SK-N-SH (cell line): ENCODE measurements around the gene TCF15. TPM values are rescaled to one million over a fixed set of nuclear protein-coding genes. Genes with fewer than 3 reads are reported as not detected.

Experiments used
- CTCF ChIA-PET: fragments of 300-600, 350-600 bp; formaldehyde crosslinking; extraction: SDS; loops from one replicate; lab custom pipeline; 2021; lab: Yijun Ruan, JAX
- POLR2A ChIA-PET: fragments of 350-600 bp; sonication (Branson Sonifier 250); formaldehyde crosslinking; extraction: SDS; loops from one replicate; lab custom pipeline; 2020; ENCODE audit warnings: antibody characterized with exemption, inconsistent platforms; lab: Yijun Ruan, JAX
- DNase-seq: peaks from one replicate; pipeline ENCODE4 v3.0.0; 2012
- H2AFZ ChIP-seq: fragments of 200-600 bp; sonication (generic); 2 replicates; pipeline ENCODE4 v1.8.1; 2016; ENCODE audit warnings: antibody characterized with exemption, mild to moderate bottlenecking, low read depth
- H3F3A ChIP-seq: fragments of 200-600 bp; sonication (generic); replicated peaks from 2 replicates; pipeline ENCODE3; 2016; ENCODE audit warnings: antibody characterized with exemption, mild to moderate bottlenecking; ENCODE audit not compliant: insufficient read depth
- H3K27ac ChIP-seq, 2 experiments: fragments of 200-500 bp in 1 of 2; fragments of 200-600 bp in 1 of 2; sonication (Bioruptor generic) in 1 of 2; sonication (generic), shearing (Covaris generic) in 1 of 2; 2 replicates each; pipeline versions ENCODE4 v1.5.1 to v1.6.1; 2014 to 2016; ENCODE audit warnings: low read depth in 2 of 2, inconsistent platforms in 1 of 2, low read length in 1 of 2, mild to moderate bottlenecking in 1 of 2, mixed read lengths in 1 of 2
- H3K27me3 ChIP-seq: fragments of 200-600 bp; sonication (generic), shearing (Covaris generic); 2 replicates; pipeline ENCODE4 v1.6.1; 2016; ENCODE audit warnings: mixed run types; ENCODE audit not compliant: insufficient read depth
- H3K36me3 ChIP-seq, 2 experiments: fragments of 200-500 bp in 1 of 2; fragments of 200-600 bp in 1 of 2; sonication (Bioruptor generic) in 1 of 2; sonication (generic) in 1 of 2; replicated peaks in 1 of 2; 2 replicates each; pipeline versions ENCODE3 to v1.5.1; 2014 to 2016; ENCODE audit warnings: low read length in 1 of 2, mild to moderate bottlenecking in 1 of 2; ENCODE audit not compliant: insufficient read depth in 2 of 2, control insufficient read depth in 1 of 2
- H3K4me1 ChIP-seq, 2 experiments: fragments of 200-500 bp in 1 of 2; fragments of 200-600 bp in 1 of 2; sonication (Bioruptor generic) in 1 of 2; sonication (generic), shearing (Covaris generic) in 1 of 2; 2 replicates each; pipeline versions ENCODE4 v1.5.1 to v1.6.1; 2014 to 2016; ENCODE audit warnings: low read depth in 1 of 2, low read length in 1 of 2, mixed run types in 1 of 2; ENCODE audit not compliant: insufficient read depth in 2 of 2, control insufficient read depth in 1 of 2
- H3K4me2 ChIP-seq: fragments of 200-600 bp; sonication (generic), shearing (Covaris generic); 2 replicates; pipeline ENCODE4 v1.6.1; 2017; ENCODE audit warnings: mixed run types
- H3K4me3 ChIP-seq, 2 experiments: fragments of 200-500 bp in 1 of 2; fragments of 200-600 bp in 1 of 2; sonication (Bioruptor generic) in 1 of 2; sonication (generic), shearing (Covaris generic) in 1 of 2; 2 replicates each; pipeline versions ENCODE4 v1.5.1 to v1.8.1; 2014 to 2016; ENCODE audit warnings: low read depth in 2 of 2, inconsistent platforms in 1 of 2, low read length in 1 of 2, mild to moderate bottlenecking in 1 of 2, mixed read lengths in 1 of 2, moderate library complexity in 1 of 2
- H3K79me2 ChIP-seq: fragments of 200-600 bp; sonication (generic); 2 replicates; pipeline ENCODE4 v1.8.1; 2017; ENCODE audit warnings: mild to moderate bottlenecking; ENCODE audit not compliant: insufficient read depth
- H3K9ac ChIP-seq: fragments of 200-600 bp; sonication (generic); 2 replicates; pipeline ENCODE4 v1.6.1; 2017; ENCODE audit warnings: mixed run types
- H3K9me2 ChIP-seq: fragments of 200-600 bp; sonication (generic); 2 replicates; pipeline ENCODE4 v1.6.1; 2017; ENCODE audit warnings: mixed run types
- H3K9me3 ChIP-seq: fragments of 200-600 bp; sonication (generic); 2 replicates; pipeline ENCODE4 v1.6.1; 2017; ENCODE audit warnings: mixed run types, mild to moderate bottlenecking, moderate library complexity
- H4K20me1 ChIP-seq: fragments of 200-600 bp; sonication (generic); 2 replicates; pipeline ENCODE4 v1.6.1; 2017; ENCODE audit warnings: mild to moderate bottlenecking, mixed run types; ENCODE audit not compliant: insufficient read depth
- EP300 ChIP-seq, 2 experiments: IDR thresholded peaks; 2 replicates each; pipeline versions ENCODE4 v1.4.0 to v1.6.1; 2012; ENCODE audit warnings: borderline replicate concordance in 1 of 2, low read depth in 1 of 2, low read length in 1 of 2
- FOSL2 ChIP-seq: IDR thresholded peaks from 2 replicates; pipeline ENCODE4 v1.4.0; 2012; ENCODE audit warnings: low read depth, mild to moderate bottlenecking, moderate library complexity, borderline replicate concordance
- JUND ChIP-seq: IDR thresholded peaks from 2 replicates; pipeline ENCODE4 v1.4.0; 2012
- MEF2A ChIP-seq: IDR thresholded peaks from 2 replicates; pipeline ENCODE4 v1.4.0; 2012; ENCODE audit warnings: low read depth, borderline replicate concordance
- SMC3 ChIP-seq: IDR thresholded peaks from 2 replicates; pipeline ENCODE4 v1.6.1; 2012; ENCODE audit warnings: low read depth, low read length, improper control_type of control experiment
- WGBS: methylation state at CpG from one replicate; pipeline ENCODE4 v1.1.6; 2017; ENCODE audit warnings: low lambda C conversion rate; 5-methylcytosine and 5-hydroxymethylcytosine counted together
- polyA plus RNA-seq, 3 experiments: library from polyadenylated mRNA; depleted of rRNA; stranded (reverse); fragments of >200 nt; gene quantifications; 2 replicates each; pipeline ENCODE4 v1.2.3, GENCODE V29; 2012
- TF ChIP-seq, protein P1 (sequence below): IDR thresholded peaks from 2 replicates; pipeline ENCODE4 v1.4.0; 2012; ENCODE audit warnings: low read depth
- TF ChIP-seq, protein P2 (sequence below): fragments of 200-600 bp; sonication (generic); IDR thresholded peaks from 2 replicates; pipeline ENCODE4 v1.6.1; 2017; ENCODE audit warnings: antibody characterized with exemption, mild to moderate bottlenecking, moderate library complexity

The TCF15 gene
- polyA plus RNA-seq, 1 of the 3 experiments (the other 2 are of a cell fraction) = not detected

DNA sequence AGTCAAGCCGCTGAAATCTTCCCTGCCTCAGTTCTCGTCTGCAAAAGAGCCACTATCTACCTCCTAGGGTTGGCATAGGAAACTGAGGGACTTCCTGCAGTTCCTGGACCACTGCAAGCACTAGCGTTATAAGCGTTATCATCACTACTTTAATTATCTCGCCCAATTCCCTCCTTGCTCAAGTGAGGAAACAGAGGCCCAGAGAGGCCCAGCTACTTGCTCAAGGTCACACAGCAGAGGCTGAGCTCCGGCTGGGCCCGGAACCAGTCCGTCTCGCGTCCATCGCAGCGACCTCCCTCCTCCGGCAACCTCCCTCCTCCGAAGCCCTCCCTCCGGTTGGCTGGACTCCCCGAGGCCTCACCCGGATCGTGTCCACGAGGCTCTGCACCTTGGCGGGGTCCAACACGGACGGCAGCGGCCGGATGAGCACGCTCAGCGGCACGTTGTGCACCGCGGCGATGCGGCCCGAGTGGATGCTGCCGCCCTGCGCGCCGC, 42.6 kb upstream of the TCF15 start:
- 0 out of 2 replicates have a peak, but pooled peaks cover 7% of the 10 kb centered on the region for H4K20me1 ChIP-seq
- no peaks in the 10 kb centered on the region for H3F3A ChIP-seq
- H3K27ac ChIP-seq = peak overlapping the region; percentile 53 to 68; a peak in 2 of 4 replicates
- POLR2A ChIA-PET = interaction anchor here (0.6 kb wide), 2 partner anchors 87 to 91 kb away, joined by 3 read pairs; no protein-coding TSS in a partner anchor
- DNase-seq = no peak
- H2AFZ ChIP-seq = peak overlapping the region; percentile 73; the same call in 1 of the 2 replicates
- H3K4me1 ChIP-seq = peaks cover 0 to 17% of the 10 kb centered on the region in 2 experiments; a peak in 2 of 4 replicates
- peaks cover 19 to 26% of the 10 kb centered on the region in 2 experiments for H3K36me3 ChIP-seq
- H3K4me2 ChIP-seq = peak overlapping the region; percentile 86
- H3K9ac ChIP-seq = peak overlapping the region; percentile 88
- no peaks in the 10 kb centered on the region for H3K9me3 ChIP-seq
- CTCF ChIA-PET = interaction anchor here (0.7 to 2.7 kb wide), 12 partner anchors 8 to 107 kb away, joined by 3 to 20 read pairs (median 4); no protein-coding TSS in a partner anchor
- peak overlapping the region; percentile 71 to 89 for H3K4me3 ChIP-seq
- WGBS = 4% methylated on average over 9 of the region's 36 CpGs
- TF ChIP-seq, protein P1, sequence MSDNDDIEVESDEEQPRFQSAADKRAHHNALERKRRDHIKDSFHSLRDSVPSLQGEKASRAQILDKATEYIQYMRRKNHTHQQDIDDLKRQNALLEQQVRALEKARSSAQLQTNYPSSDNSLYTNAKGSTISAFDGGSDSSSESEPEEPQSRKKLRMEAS = peak; percentile 22; the same call in 1 of the 2 replicates
- no peak for TF ChIP-seq MEF2A
- H3K9me2 ChIP-seq = no peaks in the 10 kb centered on the region
- H3K79me2 ChIP-seq = peaks cover 38% of the 10 kb centered on the region
- no peaks in the 10 kb centered on the region for H3K27me3 ChIP-seq

DNA sequence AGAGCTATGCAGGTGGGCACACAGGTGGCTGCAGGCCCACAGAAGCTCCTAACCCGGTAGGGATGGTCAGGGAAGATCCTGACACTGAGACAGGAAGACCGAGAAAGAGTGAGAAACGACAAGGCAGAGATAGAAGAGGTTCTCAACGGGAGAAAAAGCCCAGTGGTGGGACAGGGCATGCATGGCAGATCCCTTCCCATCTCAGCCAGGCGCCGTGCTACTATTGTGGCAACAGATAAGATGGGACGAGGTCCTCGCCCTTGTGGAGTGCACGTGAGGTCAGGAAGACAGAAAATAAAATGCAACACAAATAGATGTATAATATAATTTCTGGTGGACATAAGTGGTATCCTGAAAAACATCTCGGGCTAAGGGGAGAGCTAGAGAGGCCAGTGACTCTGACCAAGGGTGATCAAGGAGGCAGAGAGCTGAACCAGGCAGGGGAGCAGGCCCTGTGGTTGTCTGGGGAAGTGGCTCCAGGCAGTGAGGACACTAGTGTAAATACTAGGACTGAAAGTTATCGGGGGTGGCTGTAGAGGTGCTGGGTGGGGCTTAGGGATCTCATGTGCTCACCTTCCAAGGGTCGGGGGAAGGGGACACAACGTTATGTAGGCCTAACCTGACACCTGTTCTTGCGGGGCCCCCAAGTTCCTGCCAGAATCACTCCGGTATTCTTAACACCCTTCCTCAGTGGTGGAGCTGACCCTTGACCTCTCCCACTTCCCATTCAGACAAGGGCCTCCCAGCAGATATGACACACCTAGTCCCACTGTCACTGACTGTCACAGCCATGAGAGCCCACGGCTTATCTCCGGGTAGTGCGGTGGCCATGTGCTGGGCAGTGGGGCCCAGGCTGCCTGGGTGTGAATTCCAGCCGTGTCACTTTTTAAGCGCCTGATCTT, 41.9 kb upstream of the TCF15 start:
- Histone ChIP-seq H3K79me2 (peaks cover 38% of the 10 kb centered on the region), H3K36me3 (peaks cover 22 to 33% of the 10 kb centered on the region in 2 experiments), H2AFZ (no peak overlapping the region), H3F3A (peaks cover 5% of the 10 kb centered on the region), H3K9ac (peak overlapping the region; percentile 88), H3K27ac (no peak overlapping the region), H3K4me1 (peaks cover 0 to 17% of the 10 kb centered on the region in 2 experiments; a peak in 2 of 4 replicates), H3K4me3 (peak overlapping the region; percentile 71 to 89), H4K20me1 (0 out of 2 replicates have a peak, but pooled peaks cover 10% of the 10 kb centered on the region), H3K27me3 (no peaks in the 10 kb centered on the region), H3K9me2 (no peaks in the 10 kb centered on the region), H3K4me2 (peak overlapping the region; percentile 86), H3K9me3 (no peaks in the 10 kb centered on the region)
- POLR2A ChIA-PET = interaction anchor here (0.6 to 1.1 kb wide), 3 partner anchors 44 to 91 kb away, joined by 3 to 5 read pairs (median 3); no protein-coding TSS in a partner anchor
- 60% methylated on average over 17 of the region's 20 CpGs for WGBS
- CTCF ChIA-PET = interaction anchor here (0.7 to 2.7 kb wide), 18 partner anchors 9 to 106 kb away, joined by 3 to 20 read pairs (median 4); no protein-coding TSS in a partner anchor
- no peak for DNase-seq
- no peak for TF ChIP-seq EP300 (IDR thresholded peaks at IDR 0.05; ENCODE audit: borderline replicate concordance in 1 of 2, low read depth in 1 of 2, low read length in 1 of 2)
- no peak for TF ChIP-seq JUND
- no peak for TF ChIP-seq SMC3

DNA sequence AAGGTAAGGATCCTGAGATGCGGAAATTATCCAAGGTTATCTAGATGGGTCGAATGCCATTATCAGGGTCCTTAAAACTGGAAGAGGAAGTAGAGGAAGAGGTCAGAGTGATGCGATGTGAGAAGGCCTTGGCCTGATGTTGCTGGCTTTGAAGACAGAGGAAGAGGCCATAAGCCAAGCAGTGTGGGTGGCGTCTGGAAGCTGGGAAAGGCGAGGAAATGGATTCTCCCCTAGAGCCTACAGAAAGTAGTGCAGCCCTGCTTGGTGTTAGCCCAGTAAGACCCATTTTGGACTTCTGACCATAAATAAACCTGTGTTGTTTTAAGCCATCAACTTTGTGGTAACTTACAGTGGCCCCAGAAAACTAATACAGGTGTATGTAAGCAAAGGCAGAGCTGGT, 40.8 kb upstream of the TCF15 start:
- Histone ChIP-seq H3K9me3 (no peaks in the 10 kb centered on the region), H3K4me1 (peaks cover 0 to 17% of the 10 kb centered on the region in 2 experiments; a peak in 2 of 4 replicates), H3K27me3 (no peaks in the 10 kb centered on the region), H3K9ac (no peak overlapping the region), H3K27ac (no peak overlapping the region), H3K36me3 (peaks cover 22 to 39% of the 10 kb centered on the region in 2 experiments), H3K4me2 (peak overlapping the region; percentile 86), H4K20me1 (peaks cover 14% of the 10 kb centered on the region; the same call in 1 of the 2 replicates), H3K79me2 (peaks cover 38% of the 10 kb centered on the region), H3F3A (peaks cover 10% of the 10 kb centered on the region), H3K9me2 (no peaks in the 10 kb centered on the region), H2AFZ (no peak overlapping the region), H3K4me3 (no peak overlapping the region)
- 86% methylated on average over 5 of the region's 5 CpGs for WGBS
- TF ChIP-seq, protein P2, sequence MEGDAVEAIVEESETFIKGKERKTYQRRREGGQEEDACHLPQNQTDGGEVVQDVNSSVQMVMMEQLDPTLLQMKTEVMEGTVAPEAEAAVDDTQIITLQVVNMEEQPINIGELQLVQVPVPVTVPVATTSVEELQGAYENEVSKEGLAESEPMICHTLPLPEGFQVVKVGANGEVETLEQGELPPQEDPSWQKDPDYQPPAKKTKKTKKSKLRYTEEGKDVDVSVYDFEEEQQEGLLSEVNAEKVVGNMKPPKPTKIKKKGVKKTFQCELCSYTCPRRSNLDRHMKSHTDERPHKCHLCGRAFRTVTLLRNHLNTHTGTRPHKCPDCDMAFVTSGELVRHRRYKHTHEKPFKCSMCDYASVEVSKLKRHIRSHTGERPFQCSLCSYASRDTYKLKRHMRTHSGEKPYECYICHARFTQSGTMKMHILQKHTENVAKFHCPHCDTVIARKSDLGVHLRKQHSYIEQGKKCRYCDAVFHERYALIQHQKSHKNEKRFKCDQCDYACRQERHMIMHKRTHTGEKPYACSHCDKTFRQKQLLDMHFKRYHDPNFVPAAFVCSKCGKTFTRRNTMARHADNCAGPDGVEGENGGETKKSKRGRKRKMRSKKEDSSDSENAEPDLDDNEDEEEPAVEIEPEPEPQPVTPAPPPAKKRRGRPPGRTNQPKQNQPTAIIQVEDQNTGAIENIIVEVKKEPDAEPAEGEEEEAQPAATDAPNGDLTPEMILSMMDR = 0 out of 2 replicates have a peak, but pooled peaks have one; percentile 14
- no peak for TF ChIP-seq FOSL2
- ChIA-PET CTCF (interaction anchor here (0.9 to 2.7 kb wide), 14 partner anchors 10 to 105 kb away, joined by 3 to 20 read pairs (median 4); no protein-coding TSS in a partner anchor), POLR2A (interaction anchor here (0.6 to 1.1 kb wide), 2 partner anchors 43 to 73 kb away, joined by 3 to 5 read pairs; no protein-coding TSS in a partner anchor)
- DNase-seq = no peak
